Glomerular endothelial cell (primary cell): ENCODE data around the gene PHF11. TPM values are rescaled to one million over a fixed set of nuclear protein-coding genes. Genes with fewer than 3 reads are reported as not detected.

Experiments used
- DNase-seq: peaks from one replicate; pipeline ENCODE4 v3.0.0-alpha.2; 2011; ENCODE audit warnings: low read depth, low spot score; ENCODE audit errors: extremely low read depth
- total RNA-seq: library from RNA; depleted of rRNA; stranded (reverse); fragments of >200 nt; gene quantifications from 2 replicates; pipeline ENCODE4 v1.2.3, GENCODE V29; 2015

The PHF11 gene
- total RNA-seq, 1 donor from 2014 or later, result 44.7 TPM

GRCh38 chr13:49497272-49497671, 1.5 kb downstream of the PHF11 start:
- no peak for DNase-seq

- no peak for DNase-seq
These were observed 2.5 kb downstream of the PHF11 start for GRCh38 chr13:49498206-49498605.

DNA sequence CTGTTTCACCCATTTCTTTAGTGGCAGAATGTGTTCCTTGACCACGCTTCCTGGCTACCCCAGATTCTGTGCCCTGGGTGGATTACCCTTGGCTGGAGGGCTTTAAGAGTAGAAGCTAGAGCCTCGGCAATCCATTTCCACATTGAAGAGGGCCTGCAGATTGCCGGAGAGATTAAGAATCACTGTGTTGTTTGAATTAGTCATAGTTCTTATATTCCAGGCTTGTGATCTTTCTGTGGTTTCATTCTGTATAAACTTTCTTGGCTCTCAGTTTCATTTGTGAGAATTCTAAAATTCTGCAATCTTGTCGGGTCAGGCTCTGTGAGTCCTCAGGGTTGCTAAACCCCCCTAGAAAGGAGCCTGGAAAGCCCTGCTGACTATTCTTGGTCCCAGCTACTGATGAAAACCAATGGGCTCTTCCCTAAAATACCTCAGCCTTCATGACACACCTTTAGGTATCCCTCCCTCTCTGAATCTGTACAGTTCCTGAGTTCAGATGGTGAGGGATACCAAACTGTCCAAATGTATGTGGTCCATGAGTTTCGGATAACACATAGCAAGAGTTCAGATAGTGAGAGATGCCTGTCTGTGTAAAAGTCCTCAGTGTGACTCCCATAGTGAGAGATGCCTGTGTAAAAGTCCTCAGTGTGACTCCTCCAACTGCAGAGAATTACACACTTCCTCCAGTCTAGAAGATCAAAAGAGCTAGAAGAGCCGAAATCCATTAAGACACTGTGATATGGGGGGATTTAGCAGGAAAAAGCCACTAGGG, 4.3 kb downstream of the PHF11 start:
- no peak for DNase-seq

DNA sequence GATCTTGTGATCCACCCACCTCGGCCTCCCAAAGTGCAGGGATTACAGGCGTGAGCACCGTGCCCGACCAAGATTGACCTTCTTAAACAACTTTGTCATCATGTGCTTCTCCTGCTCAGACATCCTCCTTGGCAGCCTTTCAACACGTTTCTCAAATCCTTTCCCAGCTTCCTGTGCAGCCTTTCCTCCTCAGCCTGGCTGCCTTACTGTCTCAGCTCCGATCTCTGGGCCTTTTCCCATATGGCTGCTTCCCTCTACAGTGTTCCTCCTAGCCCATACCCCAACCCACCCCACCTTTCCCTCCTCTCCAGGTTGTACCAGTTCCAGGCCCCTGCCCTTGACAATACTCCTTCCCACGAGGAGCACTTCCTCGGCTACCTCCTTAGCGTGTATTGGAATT, 7.2 kb downstream of the PHF11 start:
- DNase-seq, result peak; percentile 9

GRCh38 chr13:49503951-49504350, 8.2 kb downstream of the PHF11 start:
- no peak for DNase-seq

GRCh38 chr13:49512578-49512977, 16.8 kb downstream of the PHF11 start:
- DNase-seq, result no peak

DNA sequence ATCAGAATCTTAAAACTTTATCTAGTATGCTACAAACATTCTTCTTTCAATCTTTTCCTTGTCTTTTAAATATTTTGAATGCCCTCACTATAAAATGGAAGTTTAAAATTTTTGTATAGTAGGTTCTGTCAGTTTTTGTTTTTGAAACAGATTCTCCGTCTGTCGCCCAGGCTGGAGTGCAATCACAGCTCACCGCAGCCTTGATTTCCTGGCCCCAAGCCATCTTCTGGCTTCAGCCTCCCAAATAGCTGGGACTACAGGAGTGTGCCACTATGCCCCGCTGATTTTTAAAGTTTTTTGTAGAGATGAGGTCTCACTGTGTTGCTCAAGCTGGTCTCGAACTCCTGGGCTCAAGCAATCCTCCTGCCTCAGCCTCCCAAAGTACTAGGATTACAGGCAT, 20.7 kb downstream of the PHF11 start:
- no peak for DNase-seq

GRCh38 chr13:49517461-49517860, 21.7 kb downstream of the PHF11 start:
- no peak for DNase-seq

GRCh38 chr13:49521224-49521623, 25.5 kb downstream of the PHF11 start:
- no peak for DNase-seq

- no peak for DNase-seq
These were observed 29.2 kb downstream of the PHF11 start for GRCh38 chr13:49524740-49525501.

DNA sequence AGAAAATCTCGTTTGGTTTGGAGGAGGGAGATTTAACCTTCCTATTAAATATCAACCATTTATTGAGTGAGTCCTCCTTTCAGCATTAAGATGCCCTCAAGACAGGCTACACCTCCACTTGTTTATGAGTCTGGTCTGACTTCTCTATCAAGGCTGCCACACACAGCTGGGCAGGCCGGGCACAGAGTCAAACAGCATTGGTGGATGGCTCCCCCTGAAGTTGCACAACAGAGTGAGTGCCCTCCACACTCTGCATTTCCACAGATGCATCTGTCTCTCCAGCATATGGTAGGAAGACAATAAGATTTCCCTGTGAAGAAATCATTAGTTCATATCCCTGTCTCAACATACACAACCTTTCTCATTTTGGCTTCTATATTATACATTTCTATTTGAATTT, 31.4 kb downstream of the PHF11 start:
- DNase-seq, result no peak

GRCh38 chr13:49528161-49528560, 32.4 kb downstream of the PHF11 start:
- no peak for DNase-seq

- no peak for DNase-seq
These were observed 34.7 kb downstream of the PHF11 start for GRCh38 chr13:49530457-49530856.

DNA sequence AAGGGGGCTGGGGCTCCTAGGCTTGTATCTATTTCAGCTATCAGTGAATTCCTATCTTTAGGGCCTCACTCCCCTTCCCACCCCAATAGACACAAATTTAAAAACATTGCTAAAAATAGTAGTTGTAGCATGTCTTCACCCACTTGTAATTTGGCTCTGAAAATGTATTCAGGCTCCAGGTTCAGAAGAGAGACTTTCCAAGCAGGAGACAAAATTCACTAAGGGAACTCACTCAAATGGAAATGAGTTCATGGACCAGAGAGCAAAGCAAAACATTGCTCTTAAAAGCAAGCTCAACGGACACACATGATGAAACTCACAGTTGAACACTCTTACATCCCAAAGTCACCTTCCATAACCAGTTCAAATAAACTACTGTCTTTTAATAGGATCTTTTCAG, 36.8 kb downstream of the PHF11 start:
- DNase-seq, result no peak

DNA sequence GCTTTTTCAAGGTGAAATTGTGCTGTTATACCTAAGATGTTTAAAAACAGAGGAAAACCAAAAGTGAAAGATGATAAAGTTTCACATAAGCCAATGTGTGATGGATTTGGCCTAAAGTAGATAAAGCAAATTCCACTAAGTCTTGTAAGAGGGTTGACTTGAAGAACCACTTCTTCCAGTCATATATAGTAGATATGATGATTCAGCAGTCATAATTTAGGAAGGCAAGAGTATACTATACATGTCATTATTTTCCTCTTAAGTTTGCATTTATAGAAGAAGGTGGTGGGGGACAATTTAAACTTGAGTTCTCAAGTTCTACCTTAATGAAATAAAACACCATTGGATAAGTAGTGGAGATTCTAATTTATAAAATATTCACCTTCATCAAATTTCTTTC, 37.3 kb downstream of the PHF11 start:
- DNase-seq, result no peak

DNA sequence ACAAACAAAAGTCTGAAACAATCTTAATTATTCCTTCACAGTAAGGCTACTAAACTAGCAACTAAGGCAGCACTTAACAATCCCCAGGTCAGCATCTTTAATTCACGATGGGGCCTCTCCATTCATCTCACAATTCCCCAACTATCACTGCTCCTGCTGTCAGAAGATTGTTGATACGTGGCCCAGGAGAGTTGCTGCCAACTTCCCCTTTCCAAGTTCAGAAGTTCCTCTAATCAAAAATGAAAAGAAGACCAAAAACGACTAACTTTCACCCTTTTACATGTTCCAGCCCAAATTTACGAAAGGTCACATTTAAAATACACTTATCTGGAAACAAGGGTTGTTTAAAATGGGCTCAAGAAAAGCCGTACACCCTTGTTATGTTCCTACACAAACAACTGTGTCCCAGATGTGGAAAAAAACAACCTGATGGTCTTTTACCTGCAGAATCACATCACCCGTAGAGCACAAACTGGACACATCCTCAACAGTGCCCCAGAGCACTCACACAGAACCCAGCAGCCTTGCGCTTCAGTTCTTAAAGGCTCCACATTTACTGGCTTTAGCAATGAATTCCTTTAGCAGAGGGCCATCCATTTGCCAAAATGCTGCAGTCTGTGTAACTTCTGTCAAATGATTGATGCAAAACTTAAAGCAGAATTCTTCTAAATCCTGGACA, 38.0 kb downstream of the PHF11 start:
- no peak for DNase-seq

DNA sequence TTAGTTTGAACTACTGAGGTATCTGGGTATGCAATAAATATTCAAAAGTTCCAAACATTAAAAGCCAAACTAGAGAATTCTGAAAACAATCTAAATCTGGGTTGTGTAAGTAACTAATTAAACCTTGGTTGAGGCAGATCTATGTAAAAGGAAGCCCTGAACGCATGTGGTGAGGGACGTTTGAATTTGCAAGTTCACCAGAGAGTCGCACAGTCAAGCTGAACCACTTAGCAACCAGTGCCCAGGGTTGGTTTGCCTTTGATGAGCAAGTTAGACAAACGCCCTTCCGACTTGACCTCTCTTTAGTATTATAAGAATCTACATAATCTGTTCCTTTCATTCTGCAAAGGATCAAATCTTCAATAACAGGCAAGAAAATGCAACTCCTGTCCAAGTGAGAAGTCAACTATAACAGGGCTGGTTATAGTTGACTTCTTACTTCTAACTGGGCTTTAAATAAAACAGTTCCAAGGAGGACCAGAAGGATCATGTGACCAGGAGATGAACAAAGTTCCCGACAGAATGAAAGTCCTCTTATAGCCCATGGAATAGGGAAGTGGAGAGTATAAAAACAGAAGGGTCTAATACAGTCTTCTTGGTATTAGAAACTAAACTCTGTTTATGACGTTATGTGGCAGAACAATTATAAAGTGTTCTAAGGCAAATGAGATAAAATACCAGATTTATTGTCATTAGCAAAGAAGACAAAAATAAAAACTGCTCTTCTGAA, 40.6 kb downstream of the PHF11 start:
- no peak for DNase-seq

- DNase-seq, result no peak
These were observed 42.7 kb downstream of the PHF11 start for GRCh38 chr13:49538404-49538803.

- no peak for DNase-seq
These were observed 43.6 kb downstream of the PHF11 start for GRCh38 chr13:49539313-49539712.

- no peak for DNase-seq
These were observed 44.0 kb downstream of the PHF11 start for GRCh38 chr13:49539746-49540145.

GRCh38 chr13:49540552-49540951, 44.8 kb downstream of the PHF11 start:
- peak; percentile 39 for DNase-seq
